ENCODE data around the gene BLOC1S1.

DNA sequence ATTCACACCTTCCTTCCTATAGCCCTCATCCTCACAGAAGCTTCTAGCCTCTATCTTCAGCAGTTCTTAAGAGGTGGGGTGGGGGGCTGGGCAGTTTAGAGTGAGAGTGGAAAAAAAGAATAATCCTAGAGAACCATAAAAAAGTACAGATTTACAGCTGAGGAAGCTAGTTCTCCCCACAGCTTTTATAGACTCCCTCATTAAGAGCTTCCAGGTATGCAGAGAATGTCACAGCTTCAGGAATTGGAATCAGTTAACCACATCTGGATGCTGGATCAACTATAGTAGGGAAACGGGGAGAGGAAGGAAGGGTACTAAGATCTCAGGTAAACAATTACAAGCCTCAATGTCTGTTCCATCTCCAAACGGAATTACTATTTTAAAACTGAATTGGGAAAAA is 39.4 kb downstream of the BLOC1S1 start:
- TF ChIP-seq, protein P1, sequence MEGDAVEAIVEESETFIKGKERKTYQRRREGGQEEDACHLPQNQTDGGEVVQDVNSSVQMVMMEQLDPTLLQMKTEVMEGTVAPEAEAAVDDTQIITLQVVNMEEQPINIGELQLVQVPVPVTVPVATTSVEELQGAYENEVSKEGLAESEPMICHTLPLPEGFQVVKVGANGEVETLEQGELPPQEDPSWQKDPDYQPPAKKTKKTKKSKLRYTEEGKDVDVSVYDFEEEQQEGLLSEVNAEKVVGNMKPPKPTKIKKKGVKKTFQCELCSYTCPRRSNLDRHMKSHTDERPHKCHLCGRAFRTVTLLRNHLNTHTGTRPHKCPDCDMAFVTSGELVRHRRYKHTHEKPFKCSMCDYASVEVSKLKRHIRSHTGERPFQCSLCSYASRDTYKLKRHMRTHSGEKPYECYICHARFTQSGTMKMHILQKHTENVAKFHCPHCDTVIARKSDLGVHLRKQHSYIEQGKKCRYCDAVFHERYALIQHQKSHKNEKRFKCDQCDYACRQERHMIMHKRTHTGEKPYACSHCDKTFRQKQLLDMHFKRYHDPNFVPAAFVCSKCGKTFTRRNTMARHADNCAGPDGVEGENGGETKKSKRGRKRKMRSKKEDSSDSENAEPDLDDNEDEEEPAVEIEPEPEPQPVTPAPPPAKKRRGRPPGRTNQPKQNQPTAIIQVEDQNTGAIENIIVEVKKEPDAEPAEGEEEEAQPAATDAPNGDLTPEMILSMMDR (IDR thresholded peaks at IDR 0.05), result no peak
- TF ChIP-seq POLR2AphosphoS5 (IDR thresholded peaks at IDR 0.05; ENCODE audit: low read depth, low read length), result no peak

All from Panc1 (cell line).